ENCODE results near the gene ADAM17. TPM values are rescaled to one million over a fixed set of nuclear protein-coding genes. Genes with fewer than 3 reads are reported as not detected.

ADAM17 gene
- 25.2 to 31.4 TPM (median 30.0 TPM) in 3 replicates for total RNA-seq
- long read RNA-seq, full-length matches to known transcripts: 25 of 38 reads
- long read RNA-seq, partial matches to known transcripts: 3 of 38 reads
- long read RNA-seq, other reads (novel, unspliced or antisense): 10 of 38 reads

- peak within 1 kb of the TSS; percentile 97 for H3K27ac Mint-ChIP-seq (ENCODE audit: unreplicated experiment)
- H3K4me1 Mint-ChIP-seq (ENCODE audit: low read depth): peaks cover 66% of the 10 kb centered on the region
- H3K36me3 Mint-ChIP-seq (ENCODE audit: low read depth): no peaks in the 10 kb centered on the region
- DNase-seq (ENCODE audit: low spot score): peak; percentile 99
- no peaks in the 10 kb centered on the region for H3K9me3 Mint-ChIP-seq (ENCODE audit: low read depth)
- peak within 1 kb of the TSS; percentile 95 for H3K4me3 Mint-ChIP-seq (ENCODE audit: unreplicated experiment)
- TF ChIP-seq, protein P1, sequence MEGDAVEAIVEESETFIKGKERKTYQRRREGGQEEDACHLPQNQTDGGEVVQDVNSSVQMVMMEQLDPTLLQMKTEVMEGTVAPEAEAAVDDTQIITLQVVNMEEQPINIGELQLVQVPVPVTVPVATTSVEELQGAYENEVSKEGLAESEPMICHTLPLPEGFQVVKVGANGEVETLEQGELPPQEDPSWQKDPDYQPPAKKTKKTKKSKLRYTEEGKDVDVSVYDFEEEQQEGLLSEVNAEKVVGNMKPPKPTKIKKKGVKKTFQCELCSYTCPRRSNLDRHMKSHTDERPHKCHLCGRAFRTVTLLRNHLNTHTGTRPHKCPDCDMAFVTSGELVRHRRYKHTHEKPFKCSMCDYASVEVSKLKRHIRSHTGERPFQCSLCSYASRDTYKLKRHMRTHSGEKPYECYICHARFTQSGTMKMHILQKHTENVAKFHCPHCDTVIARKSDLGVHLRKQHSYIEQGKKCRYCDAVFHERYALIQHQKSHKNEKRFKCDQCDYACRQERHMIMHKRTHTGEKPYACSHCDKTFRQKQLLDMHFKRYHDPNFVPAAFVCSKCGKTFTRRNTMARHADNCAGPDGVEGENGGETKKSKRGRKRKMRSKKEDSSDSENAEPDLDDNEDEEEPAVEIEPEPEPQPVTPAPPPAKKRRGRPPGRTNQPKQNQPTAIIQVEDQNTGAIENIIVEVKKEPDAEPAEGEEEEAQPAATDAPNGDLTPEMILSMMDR (IDR thresholded peaks at IDR 0.05): peak; percentile 79
- H3K27me3 Mint-ChIP-seq (ENCODE audit: low read depth): no peaks in the 10 kb centered on the region
Observed at GRCh38 chr2:9555297-9556120, at the start of gene ADAM17. Gene ADAM17 (minus strand): TSS chr2:9555830. CDS start chr2:9555605, 225 bp downstream.

- peaks cover 24% of the 10 kb centered on the region for H3K36me3 Mint-ChIP-seq (ENCODE audit: low read depth)
- TF ChIP-seq, protein P1 (IDR thresholded peaks at IDR 0.05): no peak
Observed at GRCh38 chr2:9602412-9602811, 46.8 kb upstream of the ADAM17 start.

GRCh38 chr2:9601397-9601796 lies 45.8 kb upstream of the ADAM17 start:
- Mint-ChIP-seq H3K27ac (ENCODE audit: unreplicated experiment) (no peak overlapping the region), H3K27me3 (ENCODE audit: low read depth) (no peaks in the 10 kb centered on the region), H3K36me3 (ENCODE audit: low read depth) (peaks cover 24% of the 10 kb centered on the region), H3K4me3 (ENCODE audit: unreplicated experiment) (no peak overlapping the region), H3K4me1 (ENCODE audit: low read depth) (peaks cover 5% of the 10 kb centered on the region), H3K9me3 (ENCODE audit: low read depth) (peaks cover 18% of the 10 kb centered on the region)
- DNase-seq (ENCODE audit: low spot score): no peak
- TF ChIP-seq, protein P1 (IDR thresholded peaks at IDR 0.05): no peak

More at GRCh38 chr2:9602412-9602811, 46.8 kb upstream of the ADAM17 start:
- peaks cover 18% of the 10 kb centered on the region for H3K9me3 Mint-ChIP-seq (ENCODE audit: low read depth)
- H3K27me3 Mint-ChIP-seq (ENCODE audit: low read depth): no peaks in the 10 kb centered on the region
- no peak overlapping the region for H3K27ac Mint-ChIP-seq (ENCODE audit: unreplicated experiment)
- DNase-seq (ENCODE audit: low spot score): no peak
- H3K4me1 Mint-ChIP-seq (ENCODE audit: low read depth): peaks cover 8% of the 10 kb centered on the region
- no peak overlapping the region for H3K4me3 Mint-ChIP-seq (ENCODE audit: unreplicated experiment)

- Mint-ChIP-seq H3K4me1 (ENCODE audit: low read depth) (peaks cover 17% of the 10 kb centered on the region), H3K27ac (ENCODE audit: unreplicated experiment) (no peak overlapping the region), H3K4me3 (ENCODE audit: unreplicated experiment) (no peak overlapping the region), H3K9me3 (ENCODE audit: low read depth) (peaks cover 18% of the 10 kb centered on the region), H3K36me3 (ENCODE audit: low read depth) (peaks cover 24% of the 10 kb centered on the region), H3K27me3 (ENCODE audit: low read depth) (no peaks in the 10 kb centered on the region)
- no peak for DNase-seq (ENCODE audit: low spot score)
- TF ChIP-seq, protein P1 (IDR thresholded peaks at IDR 0.05): no peak
Observed at GRCh38 chr2:9599430-9599829, 43.8 kb upstream of the ADAM17 start.

DNA sequence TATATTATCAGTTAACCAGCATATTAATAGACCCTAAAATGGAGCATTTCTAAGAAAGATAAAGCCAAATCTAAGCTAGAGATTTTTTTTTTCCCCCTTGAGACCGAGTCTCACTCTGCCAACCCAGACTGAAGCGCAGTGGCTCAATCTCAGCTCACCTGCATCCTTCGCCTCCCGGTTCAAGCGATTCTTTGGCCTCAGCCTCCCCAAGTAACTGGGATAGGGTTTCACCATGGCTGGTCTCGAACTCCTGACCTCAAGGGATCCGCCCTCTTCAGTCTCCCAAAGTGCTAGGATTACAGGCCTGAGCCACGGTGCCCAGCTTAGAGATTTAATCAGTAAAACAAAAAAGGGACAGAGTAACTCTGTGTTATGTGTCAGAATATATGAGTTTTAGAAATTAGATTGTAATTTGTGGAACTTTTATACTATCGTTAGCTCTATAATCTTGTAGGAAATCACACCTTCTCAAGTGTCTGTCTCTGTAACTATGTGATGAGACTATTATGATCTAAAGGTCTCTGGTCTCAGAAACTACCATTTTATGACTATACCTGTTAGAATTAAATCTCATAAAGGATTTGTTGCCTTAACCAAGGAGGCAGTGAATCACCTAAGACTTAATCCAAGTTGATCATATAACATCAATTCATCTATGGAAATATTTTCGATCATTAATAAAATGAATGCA lies 41.1 kb upstream of the ADAM17 start:
- Mint-ChIP-seq H3K4me3 (ENCODE audit: unreplicated experiment) (no peak overlapping the region), H3K4me1 (ENCODE audit: low read depth) (peaks cover 33% of the 10 kb centered on the region), H3K27me3 (ENCODE audit: low read depth) (no peaks in the 10 kb centered on the region), H3K27ac (ENCODE audit: unreplicated experiment) (no peak overlapping the region), H3K36me3 (ENCODE audit: low read depth) (peaks cover 25% of the 10 kb centered on the region), H3K9me3 (ENCODE audit: low read depth) (peaks cover 18% of the 10 kb centered on the region)
- DNase-seq (ENCODE audit: low spot score): no peak
- TF ChIP-seq, protein P1 (IDR thresholded peaks at IDR 0.05): no peak

Data from chondrocyte (in vitro differentiated cells).